HL-60 (cell line): ENCODE data around the gene TTF2.

Experiments
- GABPA ChIP-seq: IDR thresholded peaks from 2 replicates; pipeline ENCODE4 v1.6.1; 2012; ENCODE audit warnings: low read depth
- POLR2AphosphoS5 ChIP-seq: IDR thresholded peaks from 2 replicates; pipeline ENCODE4 v1.6.1; 2012; ENCODE audit warnings: low read depth
- SPI1 ChIP-seq: IDR thresholded peaks from 2 replicates; pipeline ENCODE4 v1.6.1; 2012; ENCODE audit warnings: low read depth, mild to moderate bottlenecking, borderline replicate concordance
- TF ChIP-seq, protein P1 (sequence below): IDR thresholded peaks from one replicate; pipeline ENCODE4 v1.5.1; 2011; ENCODE audit warnings: low read length, control low read depth, inconsistent platforms; ENCODE audit not compliant: insufficient read depth
- TF ChIP-seq, protein P2 (sequence below): IDR thresholded peaks from 2 replicates; pipeline ENCODE4 v1.6.1; 2012; ENCODE audit warnings: low read depth; ENCODE audit not compliant: insufficient replicate concordance

DNA sequence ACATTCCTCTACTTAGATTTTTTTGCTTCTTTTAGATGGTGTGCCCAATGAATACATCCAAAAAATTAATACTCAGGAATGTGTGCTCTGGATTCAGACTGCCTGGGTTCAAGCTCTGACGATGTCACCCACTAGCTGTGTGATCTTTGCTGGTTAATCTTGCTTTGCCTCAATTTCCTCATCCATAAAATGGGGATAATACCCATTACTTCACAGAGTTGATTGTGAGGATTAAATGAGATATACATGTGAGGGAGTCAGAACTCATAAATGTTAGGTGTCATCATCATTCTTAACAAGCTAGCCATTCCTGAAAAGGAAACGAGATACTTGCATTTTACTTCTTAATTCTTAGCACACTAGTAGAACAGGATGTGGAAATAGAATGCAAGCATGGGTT, 12.9 kb upstream of the TTF2 start:
- TF ChIP-seq, protein P1, sequence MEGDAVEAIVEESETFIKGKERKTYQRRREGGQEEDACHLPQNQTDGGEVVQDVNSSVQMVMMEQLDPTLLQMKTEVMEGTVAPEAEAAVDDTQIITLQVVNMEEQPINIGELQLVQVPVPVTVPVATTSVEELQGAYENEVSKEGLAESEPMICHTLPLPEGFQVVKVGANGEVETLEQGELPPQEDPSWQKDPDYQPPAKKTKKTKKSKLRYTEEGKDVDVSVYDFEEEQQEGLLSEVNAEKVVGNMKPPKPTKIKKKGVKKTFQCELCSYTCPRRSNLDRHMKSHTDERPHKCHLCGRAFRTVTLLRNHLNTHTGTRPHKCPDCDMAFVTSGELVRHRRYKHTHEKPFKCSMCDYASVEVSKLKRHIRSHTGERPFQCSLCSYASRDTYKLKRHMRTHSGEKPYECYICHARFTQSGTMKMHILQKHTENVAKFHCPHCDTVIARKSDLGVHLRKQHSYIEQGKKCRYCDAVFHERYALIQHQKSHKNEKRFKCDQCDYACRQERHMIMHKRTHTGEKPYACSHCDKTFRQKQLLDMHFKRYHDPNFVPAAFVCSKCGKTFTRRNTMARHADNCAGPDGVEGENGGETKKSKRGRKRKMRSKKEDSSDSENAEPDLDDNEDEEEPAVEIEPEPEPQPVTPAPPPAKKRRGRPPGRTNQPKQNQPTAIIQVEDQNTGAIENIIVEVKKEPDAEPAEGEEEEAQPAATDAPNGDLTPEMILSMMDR, result no peak
- TF ChIP-seq POLR2AphosphoS5 (no peak), SPI1 (no peak), GABPA (no peak)
- TF ChIP-seq, protein P2, sequence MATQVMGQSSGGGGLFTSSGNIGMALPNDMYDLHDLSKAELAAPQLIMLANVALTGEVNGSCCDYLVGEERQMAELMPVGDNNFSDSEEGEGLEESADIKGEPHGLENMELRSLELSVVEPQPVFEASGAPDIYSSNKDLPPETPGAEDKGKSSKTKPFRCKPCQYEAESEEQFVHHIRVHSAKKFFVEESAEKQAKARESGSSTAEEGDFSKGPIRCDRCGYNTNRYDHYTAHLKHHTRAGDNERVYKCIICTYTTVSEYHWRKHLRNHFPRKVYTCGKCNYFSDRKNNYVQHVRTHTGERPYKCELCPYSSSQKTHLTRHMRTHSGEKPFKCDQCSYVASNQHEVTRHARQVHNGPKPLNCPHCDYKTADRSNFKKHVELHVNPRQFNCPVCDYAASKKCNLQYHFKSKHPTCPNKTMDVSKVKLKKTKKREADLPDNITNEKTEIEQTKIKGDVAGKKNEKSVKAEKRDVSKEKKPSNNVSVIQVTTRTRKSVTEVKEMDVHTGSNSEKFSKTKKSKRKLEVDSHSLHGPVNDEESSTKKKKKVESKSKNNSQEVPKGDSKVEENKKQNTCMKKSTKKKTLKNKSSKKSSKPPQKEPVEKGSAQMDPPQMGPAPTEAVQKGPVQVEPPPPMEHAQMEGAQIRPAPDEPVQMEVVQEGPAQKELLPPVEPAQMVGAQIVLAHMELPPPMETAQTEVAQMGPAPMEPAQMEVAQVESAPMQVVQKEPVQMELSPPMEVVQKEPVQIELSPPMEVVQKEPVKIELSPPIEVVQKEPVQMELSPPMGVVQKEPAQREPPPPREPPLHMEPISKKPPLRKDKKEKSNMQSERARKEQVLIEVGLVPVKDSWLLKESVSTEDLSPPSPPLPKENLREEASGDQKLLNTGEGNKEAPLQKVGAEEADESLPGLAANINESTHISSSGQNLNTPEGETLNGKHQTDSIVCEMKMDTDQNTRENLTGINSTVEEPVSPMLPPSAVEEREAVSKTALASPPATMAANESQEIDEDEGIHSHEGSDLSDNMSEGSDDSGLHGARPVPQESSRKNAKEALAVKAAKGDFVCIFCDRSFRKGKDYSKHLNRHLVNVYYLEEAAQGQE, result no peak
